ENCODE measurements around the gene AK2.
"Not testable (repeated sequence)": the region's sequence is repeated elsewhere in the genome, so short reads cannot be mapped to it uniquely, and the experiment has no call there.

Gene AK2

DNA sequence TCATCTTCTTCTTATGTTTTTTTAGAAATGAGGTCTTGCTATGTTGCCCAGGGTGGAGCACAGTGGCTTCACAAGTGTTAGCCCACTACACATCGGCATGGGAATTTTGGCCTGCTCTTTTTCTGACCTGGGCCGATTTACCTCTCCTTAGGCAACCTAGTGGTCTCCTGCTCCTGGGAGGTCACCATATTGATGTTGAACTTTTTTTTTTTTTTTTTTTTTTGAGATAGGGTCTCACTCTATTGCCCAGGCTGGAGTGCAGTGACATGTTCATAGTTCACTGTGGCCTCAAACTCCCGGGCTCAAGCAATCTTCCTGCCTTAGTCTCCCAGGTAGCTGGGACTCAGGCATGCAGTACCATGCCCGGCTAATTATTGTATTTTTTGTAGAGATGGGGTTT is 7.5 kb downstream of the AK2 start:
- Histone ChIP-seq H3K4me3 (replicated peaks; ENCODE audit: insufficient read depth, low read length) (no peak overlapping the region), H3K27ac (replicated peaks) (no peak overlapping the region), H3K27me3 (ENCODE audit: insufficient read depth, poor library complexity, severe bottlenecking) (no peaks in the 10 kb centered on the region)
- no peak for DNase-seq (ENCODE audit: low read depth in 1 of 2, low spot score in 1 of 2)
- TF ChIP-seq, protein P1, sequence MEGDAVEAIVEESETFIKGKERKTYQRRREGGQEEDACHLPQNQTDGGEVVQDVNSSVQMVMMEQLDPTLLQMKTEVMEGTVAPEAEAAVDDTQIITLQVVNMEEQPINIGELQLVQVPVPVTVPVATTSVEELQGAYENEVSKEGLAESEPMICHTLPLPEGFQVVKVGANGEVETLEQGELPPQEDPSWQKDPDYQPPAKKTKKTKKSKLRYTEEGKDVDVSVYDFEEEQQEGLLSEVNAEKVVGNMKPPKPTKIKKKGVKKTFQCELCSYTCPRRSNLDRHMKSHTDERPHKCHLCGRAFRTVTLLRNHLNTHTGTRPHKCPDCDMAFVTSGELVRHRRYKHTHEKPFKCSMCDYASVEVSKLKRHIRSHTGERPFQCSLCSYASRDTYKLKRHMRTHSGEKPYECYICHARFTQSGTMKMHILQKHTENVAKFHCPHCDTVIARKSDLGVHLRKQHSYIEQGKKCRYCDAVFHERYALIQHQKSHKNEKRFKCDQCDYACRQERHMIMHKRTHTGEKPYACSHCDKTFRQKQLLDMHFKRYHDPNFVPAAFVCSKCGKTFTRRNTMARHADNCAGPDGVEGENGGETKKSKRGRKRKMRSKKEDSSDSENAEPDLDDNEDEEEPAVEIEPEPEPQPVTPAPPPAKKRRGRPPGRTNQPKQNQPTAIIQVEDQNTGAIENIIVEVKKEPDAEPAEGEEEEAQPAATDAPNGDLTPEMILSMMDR (IDR thresholded peaks at IDR 0.05; ENCODE audit: insufficient read depth, low read length), result no peak
- no peak for TF ChIP-seq SPI1 (IDR thresholded peaks at IDR 0.05; ENCODE audit: borderline replicate concordance, low read depth)
- no peak for TF ChIP-seq POLR2AphosphoS5 (IDR thresholded peaks at IDR 0.05; ENCODE audit: low read depth)
- no peak for TF ChIP-seq GABPA (IDR thresholded peaks at IDR 0.05; ENCODE audit: low read depth)
- TF ChIP-seq REST (IDR thresholded peaks at IDR 0.05; ENCODE audit: insufficient replicate concordance, low read depth), result no peak

GRCh38 chr1:33025761-33026160 is 10.9 kb downstream of the AK2 start:
- Histone ChIP-seq H3K27ac (replicated peaks) (no peak overlapping the region), H3K27me3 (ENCODE audit: insufficient read depth, poor library complexity, severe bottlenecking) (no peaks in the 10 kb centered on the region), H3K4me3 (replicated peaks; ENCODE audit: insufficient read depth, low read length) (no peak overlapping the region)
- no peak for DNase-seq (ENCODE audit: low read depth in 1 of 2, low spot score in 1 of 2)
- no peak for TF ChIP-seq REST (IDR thresholded peaks at IDR 0.05; ENCODE audit: insufficient replicate concordance, low read depth)
- TF ChIP-seq GABPA (IDR thresholded peaks at IDR 0.05; ENCODE audit: low read depth), result no peak
- TF ChIP-seq, protein P1 (IDR thresholded peaks at IDR 0.05; ENCODE audit: insufficient read depth, low read length), result no peak
- no peak for TF ChIP-seq SPI1 (IDR thresholded peaks at IDR 0.05; ENCODE audit: borderline replicate concordance, low read depth)
- no peak for TF ChIP-seq POLR2AphosphoS5 (IDR thresholded peaks at IDR 0.05; ENCODE audit: low read depth)

DNA sequence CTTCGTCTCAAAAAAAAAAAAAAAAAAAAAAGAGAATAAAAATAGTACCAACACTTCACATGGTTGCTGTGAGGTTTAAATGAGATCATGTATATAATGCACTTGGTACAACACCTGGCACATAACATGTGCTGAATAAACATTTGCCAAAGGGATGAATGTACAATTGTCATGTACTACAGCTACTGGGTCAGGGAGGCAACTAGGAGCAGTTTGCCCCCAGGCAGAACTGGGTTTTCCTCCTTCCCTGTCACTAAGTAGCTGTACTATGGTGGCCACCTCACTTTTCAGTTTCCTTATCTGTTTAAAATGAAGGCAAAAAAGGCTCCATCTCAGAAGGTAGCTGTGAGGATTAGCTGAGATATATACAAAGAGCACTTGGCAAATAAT is 11.5 kb downstream of the AK2 start:
- DNase-seq (ENCODE audit: low read depth in 1 of 2, low spot score in 1 of 2), result no peak
- TF ChIP-seq REST (IDR thresholded peaks at IDR 0.05; ENCODE audit: insufficient replicate concordance, low read depth), result no peak
- no peak for TF ChIP-seq GABPA (IDR thresholded peaks at IDR 0.05; ENCODE audit: low read depth)
- TF ChIP-seq POLR2AphosphoS5 (IDR thresholded peaks at IDR 0.05; ENCODE audit: low read depth), result no peak
- TF ChIP-seq, protein P1 (IDR thresholded peaks at IDR 0.05; ENCODE audit: insufficient read depth, low read length), result no peak
- no peak for TF ChIP-seq SPI1 (IDR thresholded peaks at IDR 0.05; ENCODE audit: borderline replicate concordance, low read depth)
- H3K27me3 ChIP-seq (ENCODE audit: insufficient read depth, poor library complexity, severe bottlenecking), result no peaks in the 10 kb centered on the region
- H3K4me3 ChIP-seq (replicated peaks; ENCODE audit: insufficient read depth, low read length), result no peak overlapping the region
- H3K27ac ChIP-seq (replicated peaks), result no peak overlapping the region

DNA sequence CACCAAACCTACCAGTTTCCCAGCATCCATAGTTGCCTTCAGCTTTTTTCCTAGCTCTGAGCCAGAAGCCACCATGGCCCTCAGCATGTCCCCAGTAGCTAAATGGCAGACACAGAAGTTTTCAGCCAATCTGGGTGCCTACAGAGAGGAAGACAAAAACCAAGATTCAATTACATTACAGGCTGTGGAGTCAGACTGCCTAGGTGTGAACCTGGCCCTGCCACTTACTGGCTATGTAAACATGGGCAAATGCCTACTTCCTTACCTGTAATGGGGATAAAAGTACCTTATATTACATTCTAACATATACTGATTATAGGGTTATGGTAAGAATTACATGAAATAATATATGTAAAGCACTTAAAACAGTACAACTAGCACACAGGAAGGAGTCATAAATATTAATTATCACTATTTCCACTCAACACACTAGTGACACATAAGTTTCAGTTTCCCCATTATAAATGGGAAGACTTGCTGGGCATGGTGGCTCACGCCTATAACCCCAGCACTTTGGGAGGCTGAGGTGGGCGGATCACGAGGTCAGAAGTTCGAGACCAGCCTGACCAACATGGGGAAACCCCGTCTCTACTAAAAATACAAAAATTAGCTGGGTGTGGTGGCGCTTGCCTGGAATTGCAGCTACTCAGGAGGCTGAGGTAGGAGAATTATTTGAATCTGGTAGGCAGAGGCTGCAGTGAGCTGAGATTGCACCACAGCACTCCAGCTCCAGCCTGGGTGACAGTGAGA is 12.1 kb downstream of the AK2 start:
- not testable (repeated sequence) for H3K27me3 ChIP-seq (ENCODE audit: insufficient read depth, poor library complexity, severe bottlenecking); H3K27ac ChIP-seq (replicated peaks); DNase-seq (ENCODE audit: low read depth in 1 of 2, low spot score in 1 of 2); H3K4me3 ChIP-seq (replicated peaks; ENCODE audit: insufficient read depth, low read length)

Measured in HL-60 (cell line).